Globus pallidus (tissue), 1 donor: Measurements from ENCODE around the gene ARHGAP42.
A peak's percentile ranks its signal among the peaks of the same experiment; 100 is the strongest.
"Not testable (repeated sequence)": the region's sequence is repeated elsewhere in the genome, so short reads cannot be mapped to it uniquely, and the experiment has no call there.

Source experiments
- DNase-seq: peaks from one replicate; pipeline ENCODE4 v3.0.0-alpha.2; 2015; ENCODE audit warnings: low spot score

Gene ARHGAP42

DNA sequence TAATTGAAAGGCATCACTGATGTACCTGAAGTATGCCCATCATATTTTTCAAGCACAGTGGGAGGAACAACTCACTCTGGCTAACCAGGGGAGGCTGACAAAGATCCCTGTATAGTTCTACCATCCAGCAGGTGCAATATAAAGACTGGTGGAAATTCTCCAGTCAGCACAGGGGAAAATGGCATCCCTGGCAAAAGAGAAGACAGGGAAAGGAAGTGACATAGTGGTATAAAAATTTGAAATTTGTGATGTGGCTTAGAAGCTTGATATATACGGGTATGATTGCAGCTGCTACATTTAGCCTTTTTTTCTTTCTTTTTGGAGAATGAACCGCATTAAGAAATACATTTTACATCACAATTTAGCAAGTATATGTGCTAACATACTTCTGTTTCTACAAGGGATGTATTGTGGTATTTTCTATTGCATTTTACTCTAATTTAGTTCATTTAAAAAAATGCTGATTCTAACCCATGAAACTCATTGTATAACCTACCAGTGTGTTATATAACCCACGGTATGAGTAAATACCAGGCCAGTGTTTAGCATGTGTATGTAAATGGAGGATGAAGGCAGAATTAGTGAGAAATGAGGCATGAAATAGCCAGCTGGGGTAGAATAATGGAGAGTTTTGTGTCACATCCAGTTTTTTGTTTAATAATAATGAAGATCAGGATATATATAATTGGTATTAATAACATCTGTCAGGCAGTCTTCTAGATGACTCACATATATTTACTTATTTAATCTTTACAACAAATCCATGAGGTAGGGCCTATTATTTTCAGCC, 186.1 kb downstream of the ARHGAP42 start:
- no peak for DNase-seq

DNA sequence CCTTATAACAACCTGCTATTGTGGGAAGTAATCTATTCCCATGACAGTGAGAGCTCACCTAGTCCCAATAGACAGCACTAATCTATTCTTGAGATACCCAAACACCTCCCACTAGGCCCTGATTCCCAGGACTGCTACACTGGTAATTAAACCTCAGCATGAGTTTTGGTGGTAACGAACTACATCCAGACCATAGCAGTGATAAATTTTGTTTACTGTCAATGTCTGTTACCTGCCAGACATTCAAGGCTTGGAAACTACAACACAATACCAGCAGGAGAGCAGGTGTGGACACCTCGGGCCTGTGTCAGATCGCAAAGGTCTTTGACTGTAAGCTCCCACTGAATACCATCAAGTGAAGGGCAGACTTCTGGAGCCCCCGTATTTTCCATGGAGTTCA, 187.1 kb downstream of the ARHGAP42 start:
- DNase-seq = no peak

DNA sequence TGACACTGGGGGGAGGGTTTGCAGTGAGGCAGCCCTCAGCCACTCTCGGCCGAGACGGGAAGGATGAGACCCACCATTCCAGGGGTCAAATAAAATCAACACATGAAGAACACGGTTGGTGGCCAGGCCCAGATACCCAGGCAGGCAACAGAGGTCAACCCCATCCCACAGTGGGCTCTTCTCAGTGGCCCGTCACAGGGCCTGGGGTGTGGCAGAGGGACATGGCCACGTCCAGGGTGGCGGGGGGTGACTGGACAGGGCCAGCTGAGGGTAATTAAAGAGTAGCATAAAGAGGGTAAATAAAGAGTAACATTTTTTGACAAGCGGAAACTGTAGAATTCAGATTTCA, 188.4 kb downstream of the ARHGAP42 start:
- DNase-seq = no peak

DNA sequence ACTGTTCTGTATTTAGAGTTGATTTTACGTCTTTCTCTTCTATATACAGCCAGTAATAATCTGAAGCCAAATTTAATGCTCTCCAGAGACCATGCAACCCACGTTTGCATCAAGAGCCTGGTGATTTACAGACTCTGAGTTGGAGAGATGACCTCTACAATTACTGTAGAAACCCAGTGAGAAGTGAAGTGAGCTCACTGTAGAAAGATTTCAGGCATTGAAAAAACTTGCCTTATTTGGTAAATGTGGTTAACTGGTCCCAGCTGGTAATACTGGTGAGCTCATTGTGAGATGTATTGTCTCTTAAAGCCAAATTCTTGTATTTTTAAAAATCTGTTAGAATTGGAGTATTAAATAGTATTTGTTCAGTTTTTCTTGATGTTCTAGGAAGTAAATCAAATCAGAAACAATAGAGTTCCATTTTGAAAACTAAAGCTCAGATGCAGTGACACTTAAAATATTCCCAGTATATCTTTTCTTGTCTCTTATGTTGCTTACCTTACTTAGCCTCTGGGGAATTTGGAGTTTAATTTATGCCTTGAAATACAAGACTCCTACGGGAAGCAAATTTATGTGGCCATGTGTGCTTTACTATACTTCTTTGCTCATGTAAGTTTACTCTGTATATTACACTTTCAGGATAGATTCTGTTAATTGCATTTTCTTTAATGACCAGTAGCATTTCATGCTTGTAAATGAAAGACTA, 189.9 kb downstream of the ARHGAP42 start:
- no peak for DNase-seq

DNA sequence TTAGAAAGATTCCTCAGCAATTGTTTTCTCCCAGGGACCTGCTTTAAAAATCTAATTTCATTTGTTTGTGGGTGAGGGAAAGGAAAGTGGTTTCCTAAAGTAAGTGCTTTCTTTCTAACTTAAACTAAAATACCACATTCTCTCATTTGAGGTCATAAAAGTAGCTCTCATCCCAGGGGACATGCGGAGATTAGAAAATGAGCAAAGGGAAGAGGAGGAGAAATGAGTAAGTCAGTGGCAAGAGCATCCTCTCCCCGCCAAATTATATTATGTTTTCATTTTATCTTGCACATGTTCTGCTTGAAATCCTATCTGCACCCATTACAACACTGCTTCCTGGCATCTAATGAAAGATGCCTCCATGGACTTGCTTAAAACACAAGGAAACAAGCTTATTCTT, 191.4 kb downstream of the ARHGAP42 start:
- DNase-seq = no peak

DNA sequence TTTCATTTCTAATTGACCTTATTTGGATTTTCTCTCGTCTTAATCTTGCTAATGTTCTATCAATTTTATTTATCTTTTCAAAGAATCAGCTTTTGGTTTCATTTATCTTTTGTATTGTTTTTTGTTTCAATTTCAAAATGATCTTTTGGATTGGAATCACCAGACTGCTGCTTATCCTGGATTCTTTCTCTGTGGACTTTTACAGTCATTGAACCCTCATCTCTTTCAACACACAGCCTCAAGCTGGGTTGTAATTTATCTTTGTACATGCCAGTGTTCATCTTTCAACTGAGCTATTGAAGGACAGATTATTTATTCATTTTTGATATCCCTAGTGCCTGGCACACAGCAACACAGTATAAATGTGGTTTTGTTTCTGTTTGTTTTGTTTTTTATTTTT, 195.9 kb downstream of the ARHGAP42 start:
- DNase-seq = no peak

DNA sequence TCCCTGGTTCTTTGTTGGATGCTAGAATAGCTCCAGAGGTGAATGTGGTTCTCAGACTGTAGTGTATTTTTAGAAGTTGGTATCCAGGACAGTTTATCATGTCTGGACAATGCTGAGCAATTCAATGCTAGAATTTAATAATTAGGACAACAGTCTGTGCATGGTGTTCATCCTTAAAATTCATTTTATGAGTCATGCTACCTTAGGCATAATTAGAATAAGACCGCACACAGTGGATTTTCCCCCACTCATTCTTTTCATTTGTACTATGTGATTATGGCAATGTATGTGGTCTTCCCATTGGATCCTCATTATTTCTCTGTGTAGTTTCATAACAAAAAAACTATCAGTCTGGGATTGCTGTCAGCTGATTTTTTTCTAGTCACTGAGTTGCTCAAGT, 196.7 kb downstream of the ARHGAP42 start:
- no peak for DNase-seq

DNA sequence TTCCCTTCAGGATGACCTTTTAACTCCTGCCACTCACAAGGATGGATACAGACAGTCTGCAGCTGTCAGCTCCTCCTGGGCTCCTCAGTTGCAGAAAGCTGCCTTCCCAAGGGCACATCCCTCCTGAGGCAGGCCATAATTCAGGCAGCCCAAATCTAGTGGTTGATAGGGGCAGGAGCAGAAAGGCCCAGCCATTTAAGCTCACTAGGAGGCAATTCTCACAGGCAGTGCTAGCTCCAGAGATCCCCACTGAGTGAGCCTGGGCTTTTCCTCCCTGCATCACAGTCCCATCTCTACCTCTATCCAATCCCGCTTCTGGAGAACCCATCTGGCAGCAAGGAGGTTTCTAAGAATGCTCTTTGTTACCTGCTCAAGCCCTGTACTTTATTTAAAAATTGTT, 200.6 kb downstream of the ARHGAP42 start:
- no peak for DNase-seq

DNA sequence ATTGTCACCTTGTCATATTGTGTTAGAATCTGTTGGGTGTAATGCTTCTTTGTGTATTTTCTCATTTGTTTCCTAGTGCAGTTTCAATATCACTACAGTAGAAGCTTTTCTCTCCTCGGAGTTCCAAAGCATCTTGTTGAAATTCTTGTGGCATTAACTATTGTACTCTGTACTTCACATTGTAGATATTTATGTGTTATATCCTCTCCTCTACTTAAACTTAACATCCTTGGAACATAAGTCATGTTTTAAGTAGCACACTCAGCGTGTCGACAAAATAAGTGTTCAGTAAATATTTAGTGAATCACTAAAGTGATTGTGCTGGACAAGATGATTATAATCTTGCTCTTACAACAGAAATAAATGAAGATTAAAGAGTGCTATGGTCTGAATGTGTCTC, 201.7 kb downstream of the ARHGAP42 start:
- no peak for DNase-seq

DNA sequence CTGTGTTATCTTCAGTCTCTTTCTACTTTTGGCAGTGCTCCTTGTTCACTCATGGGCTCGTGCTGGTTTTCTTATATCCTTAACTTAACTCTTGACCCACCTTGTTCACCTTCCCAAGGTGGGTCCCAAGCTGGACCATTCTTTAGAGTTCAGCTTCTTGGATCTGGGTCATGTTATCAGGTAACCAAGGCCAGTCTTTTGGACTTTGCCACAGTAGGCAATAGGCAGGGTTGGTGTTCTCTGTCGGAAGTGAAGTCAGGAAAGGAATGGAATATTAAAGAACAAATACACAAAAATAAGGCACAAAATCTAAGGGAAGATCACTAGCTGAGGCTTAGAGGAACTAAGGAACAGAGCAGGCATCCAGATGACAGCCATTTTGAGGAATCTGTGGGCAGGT, 202.7 kb downstream of the ARHGAP42 start:
- no peak for DNase-seq

DNA sequence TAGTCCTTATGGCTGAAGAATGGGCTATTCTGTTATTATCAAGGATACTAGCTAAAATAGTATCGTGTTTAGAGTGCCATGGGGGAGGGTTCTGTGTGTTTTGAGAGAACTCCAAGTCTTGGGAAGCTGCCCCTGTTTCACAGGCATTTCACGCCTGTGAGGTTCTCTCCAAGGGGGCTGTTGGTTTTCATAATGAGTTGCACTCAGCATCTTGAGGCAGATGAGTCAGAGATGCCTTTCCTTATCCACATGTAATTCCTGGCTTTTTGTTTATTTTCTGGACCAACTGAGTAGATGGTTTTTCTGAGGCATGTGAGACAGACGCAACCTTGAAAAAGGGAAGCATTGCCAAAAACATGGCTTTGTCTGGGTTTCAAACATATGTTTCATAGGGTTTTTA, 203.7 kb downstream of the ARHGAP42 start:
- DNase-seq = peak; percentile 11

DNA sequence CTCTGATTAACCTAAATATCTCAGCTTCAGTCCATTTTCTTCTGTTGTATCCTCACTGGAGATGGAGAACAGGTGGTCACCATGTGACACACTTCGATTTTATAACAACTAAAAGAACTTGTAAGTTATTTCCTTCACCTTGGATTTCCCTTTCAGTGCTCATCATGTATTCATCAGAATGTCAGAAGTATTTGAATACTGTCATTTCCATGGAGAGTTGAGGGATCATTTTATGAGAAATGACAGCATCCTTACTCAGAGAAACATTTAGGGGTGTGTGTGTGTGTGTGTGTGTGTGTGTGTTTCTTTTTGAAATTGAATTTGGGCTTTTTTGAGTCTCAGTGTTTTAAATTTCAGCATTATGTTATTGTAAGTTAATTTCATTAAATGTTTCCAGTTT, 205.8 kb downstream of the ARHGAP42 start:
- DNase-seq = no peak

DNA sequence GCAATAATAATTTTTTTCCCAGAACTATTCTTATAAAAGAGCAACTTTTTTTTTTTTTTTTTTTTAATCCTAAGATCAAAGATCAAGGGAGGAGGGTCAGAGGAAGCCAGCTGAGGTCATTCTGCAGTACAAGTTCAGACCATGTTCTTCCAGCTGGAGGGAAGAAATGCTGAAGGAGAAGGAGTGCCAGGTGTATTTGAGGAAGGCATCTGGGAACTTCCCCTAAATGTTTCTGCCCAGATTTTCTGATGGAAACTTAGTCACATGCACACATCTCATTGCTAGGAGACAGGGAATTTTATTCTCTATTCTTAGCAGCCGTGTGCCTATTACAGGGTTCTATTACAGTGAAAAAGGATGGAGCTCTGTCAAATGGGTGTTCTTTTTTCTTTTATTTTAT, 208.4 kb downstream of the ARHGAP42 start:
- DNase-seq = no peak

DNA sequence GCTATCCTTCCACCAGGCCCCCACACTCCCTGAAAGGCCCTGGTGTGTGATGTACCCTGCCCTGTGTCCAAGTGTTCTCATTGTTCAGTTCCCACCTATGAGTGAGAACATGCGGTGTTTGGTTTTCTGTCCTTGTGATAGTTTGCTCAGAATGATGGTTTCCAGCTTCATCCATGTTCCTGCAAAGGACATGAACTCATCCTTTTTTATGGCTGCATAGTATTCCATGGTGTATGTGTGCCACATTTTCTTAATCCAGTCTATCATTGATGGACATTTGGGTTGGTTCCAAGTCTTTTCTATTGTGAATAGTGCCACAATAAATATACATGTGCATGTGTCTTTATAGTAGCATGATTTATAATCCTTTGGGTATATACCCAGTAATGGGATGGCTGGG, 208.9 kb downstream of the ARHGAP42 start:
- DNase-seq = not testable (repeated sequence)

DNA sequence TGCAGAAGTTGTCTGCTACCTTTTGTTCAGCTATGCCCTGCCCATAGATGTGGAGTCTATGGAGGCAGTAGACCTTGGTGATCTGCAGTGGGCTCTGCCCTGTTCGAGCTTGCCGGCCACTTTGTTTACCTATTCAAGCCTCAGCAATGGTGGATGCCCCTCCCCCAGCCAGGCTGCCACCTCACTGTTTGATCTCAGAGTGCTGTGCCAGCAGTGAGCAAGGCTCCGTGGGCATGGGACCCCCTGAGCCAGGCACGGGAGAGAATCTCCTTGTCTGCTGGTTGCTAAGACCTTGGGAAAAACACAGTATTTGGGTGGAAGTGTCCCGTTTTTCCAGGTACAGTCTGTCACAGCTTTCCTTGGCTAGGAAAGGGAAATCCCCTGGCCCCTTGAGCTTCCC, 214.4 kb downstream of the ARHGAP42 start:
- DNase-seq = not testable (repeated sequence)

DNA sequence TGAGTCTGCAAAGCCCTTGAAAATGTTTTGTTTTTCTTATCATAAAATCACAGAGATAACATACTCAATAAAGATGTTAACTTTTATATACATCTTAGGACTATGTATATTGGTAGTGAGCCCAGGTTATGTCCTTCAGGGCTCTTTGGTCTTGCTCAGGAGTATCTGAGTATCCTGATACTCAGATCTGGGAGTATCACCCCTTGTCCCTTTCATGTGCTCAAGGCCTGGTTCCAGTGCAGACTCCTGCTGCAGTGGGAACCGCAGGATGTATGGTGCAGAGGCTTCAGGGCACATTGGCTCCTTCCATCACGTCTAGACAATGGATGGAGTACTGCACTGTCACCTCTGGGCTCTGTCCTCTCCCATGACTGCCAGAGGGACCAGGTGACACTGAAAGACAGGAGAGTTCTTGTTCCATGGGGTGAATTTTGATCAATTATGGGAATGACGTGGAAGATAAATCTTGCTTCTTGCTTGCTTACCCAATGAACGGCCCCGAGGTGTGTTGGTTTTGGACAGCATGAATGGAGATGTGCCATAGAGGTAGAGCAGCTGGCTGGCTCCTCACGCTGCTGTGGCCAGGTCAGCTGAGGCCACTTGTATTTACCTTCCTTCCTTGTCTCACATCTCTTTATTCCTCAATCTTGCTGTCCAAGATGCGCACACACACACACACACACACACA, 215.5 kb downstream of the ARHGAP42 start:
- DNase-seq = no peak

DNA sequence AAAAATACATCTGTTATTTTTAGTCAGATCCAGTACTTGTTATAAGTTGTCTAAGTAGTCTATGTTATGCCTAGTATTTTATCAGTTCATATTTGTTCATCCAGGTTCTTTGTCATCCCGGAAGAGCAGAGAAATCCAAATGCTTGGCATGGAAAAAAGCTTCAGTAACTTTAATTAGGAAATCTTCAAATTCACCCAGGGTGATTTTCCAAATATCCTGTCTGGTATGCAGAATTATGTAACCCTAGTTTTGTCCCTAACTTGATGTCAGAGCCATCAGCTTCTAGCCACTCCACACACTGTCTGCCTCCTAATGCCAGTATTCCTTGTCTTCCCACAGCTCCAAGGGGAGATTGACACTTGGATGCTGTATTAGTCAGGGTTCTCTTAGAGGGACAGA, 216.2 kb downstream of the ARHGAP42 start:
- DNase-seq = no peak

DNA sequence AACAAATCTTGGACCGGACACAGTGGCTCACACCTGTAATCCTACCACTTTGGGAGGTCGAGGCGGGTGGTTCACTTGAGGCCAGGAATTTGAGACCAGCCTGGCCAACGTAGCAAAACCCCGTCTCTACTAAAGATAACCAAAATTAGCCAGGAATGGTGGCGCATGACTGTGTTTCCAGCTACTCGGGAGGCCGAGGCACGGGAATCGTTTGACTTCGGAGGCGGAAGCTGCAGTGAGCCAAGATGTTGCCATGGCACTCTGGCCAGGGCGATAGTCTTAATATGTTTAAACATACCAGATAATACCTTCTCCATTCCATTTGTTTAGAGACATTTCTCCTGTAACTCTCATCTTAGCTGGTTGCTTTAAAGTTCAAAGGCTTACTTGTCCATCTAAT, 218.6 kb downstream of the ARHGAP42 start:
- no peak for DNase-seq

DNA sequence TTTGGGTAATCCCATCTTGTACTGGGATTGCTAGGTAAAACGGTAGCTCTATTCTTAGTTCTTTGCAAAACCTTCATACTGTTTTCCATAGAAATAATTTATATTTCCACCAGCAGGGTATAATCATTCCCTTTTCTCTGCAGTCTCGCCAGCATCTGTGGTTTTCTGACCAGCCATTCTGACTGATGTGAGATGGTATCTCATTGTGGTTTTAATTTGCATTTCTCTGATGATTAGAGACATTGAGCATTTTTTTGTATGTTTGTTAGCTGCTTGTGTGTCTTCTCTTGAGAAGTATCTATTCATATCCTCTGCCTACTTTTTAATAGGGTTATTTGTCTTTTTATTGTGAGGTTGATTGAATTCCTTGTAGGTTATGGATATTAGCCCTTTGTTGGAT, 221.7 kb downstream of the ARHGAP42 start:
- no peak for DNase-seq

DNA sequence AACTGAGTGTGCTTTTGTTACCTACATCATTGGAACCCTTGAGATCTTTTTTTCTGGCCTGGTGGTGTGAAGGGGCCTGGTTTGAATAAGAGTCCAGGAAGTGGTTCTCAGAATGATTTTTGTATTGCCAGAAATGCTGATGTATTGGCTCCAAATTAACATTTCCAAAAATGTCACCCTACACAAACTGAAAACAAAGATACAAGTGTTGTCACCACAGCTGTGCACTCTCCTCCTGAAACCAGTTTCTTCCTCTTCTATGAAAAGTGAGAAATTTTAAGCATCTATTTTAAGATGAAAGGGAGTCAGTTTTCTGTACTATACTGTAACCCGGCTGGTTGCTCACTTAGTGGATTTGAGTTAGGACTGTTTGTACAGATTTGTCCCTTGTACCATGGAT, 223.7 kb downstream of the ARHGAP42 start:
- DNase-seq = no peak

DNA sequence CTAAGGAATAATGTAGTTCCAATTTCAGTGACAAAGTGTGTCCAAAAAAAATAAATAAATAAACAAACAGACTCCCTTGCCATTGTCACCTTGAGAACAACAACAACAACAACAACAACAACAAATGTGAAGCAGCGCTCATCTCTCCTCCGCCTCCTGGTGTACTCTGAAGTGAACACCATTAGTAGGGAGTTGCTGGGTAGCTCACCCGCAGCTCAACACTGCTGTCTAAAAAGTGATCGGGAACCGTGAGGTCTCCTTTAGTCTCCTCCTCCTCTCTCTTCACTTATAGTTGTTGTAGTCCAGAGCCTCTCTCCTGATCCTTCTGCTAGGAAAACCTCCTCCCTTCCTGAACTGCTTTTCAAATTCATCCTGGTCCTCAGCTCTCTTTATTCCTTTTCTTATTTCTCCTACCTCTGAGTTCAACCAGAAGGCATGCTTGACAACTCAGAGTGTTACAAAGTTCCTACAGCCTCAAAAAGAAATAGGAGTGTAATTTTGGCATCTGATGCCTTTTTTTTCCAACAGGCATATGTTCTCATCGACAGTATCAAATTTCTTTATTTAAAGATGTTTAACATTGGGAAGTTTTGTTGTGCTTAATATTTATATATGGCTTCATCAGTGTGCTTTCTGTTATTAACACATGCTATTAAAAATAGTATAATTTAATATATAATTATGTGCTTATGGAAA, 227.5 kb downstream of the ARHGAP42 start:
- DNase-seq = no peak
